Fibroblast of lung (primary cell): ENCODE results near the gene ANKS1A. TPM values are rescaled to one million over a fixed set of nuclear protein-coding genes. Genes with fewer than 3 reads are reported as not detected.
A peak's percentile ranks its signal among the peaks of the same experiment; 100 is the strongest.

Experiments
- DNase-seq, 2 donors: peaks; one replicate each; pipeline versions ENCODE4 v3.0.0 to v3.0.0-alpha.2; 2010; ENCODE audit warnings: low read depth in 2 of 2
- H2AFZ ChIP-seq: 2 replicates; pipeline ENCODE4 v1.5.1; 2012; ENCODE audit warnings: low read length, control low read depth, inconsistent platforms
- H3K27ac ChIP-seq: 2 replicates; pipeline ENCODE4 v1.5.1; 2011; ENCODE audit warnings: low read length, control low read depth; ENCODE audit not compliant: insufficient read depth
- H3K27me3 ChIP-seq: 2 replicates; pipeline ENCODE4 v1.5.1; 2011; ENCODE audit warnings: mild to moderate bottlenecking, low read length; ENCODE audit not compliant: control insufficient read depth, insufficient read depth
- H3K36me3 ChIP-seq: 2 replicates; pipeline ENCODE4 v1.5.1; 2011; ENCODE audit warnings: low read length; ENCODE audit not compliant: control insufficient read depth, insufficient read depth
- H3K4me1 ChIP-seq: 2 replicates; pipeline ENCODE4 v1.5.1; 2011; ENCODE audit warnings: low read length; ENCODE audit not compliant: control insufficient read depth, insufficient read depth; ENCODE audit errors: extremely low read depth
- H3K4me2 ChIP-seq: 2 replicates; pipeline ENCODE4 v1.5.1; 2011; ENCODE audit warnings: low read length, control low read depth; ENCODE audit not compliant: insufficient read depth; ENCODE audit errors: extremely low read depth
- H3K4me3 ChIP-seq, 4 experiments: fragments of 200-600 bp in 1 of 4; sonication (generic) in 1 of 4; replicated peaks in 1 of 4; 2 replicates each; pipeline ENCODE4 v1.5.1; 2011 to 2016; ENCODE audit warnings: low read length in 4 of 4, low read depth in 3 of 4, mild to moderate bottlenecking in 3 of 4, control low read depth in 2 of 4, inconsistent platforms in 1 of 4, mixed read lengths in 1 of 4; ENCODE audit not compliant: insufficient read depth in 1 of 4; ENCODE audit errors: control extremely low read depth in 1 of 4
- H3K79me2 ChIP-seq: 2 replicates; pipeline ENCODE4 v1.5.1; 2012; ENCODE audit warnings: mild to moderate bottlenecking, low read length, inconsistent platforms; ENCODE audit not compliant: control insufficient read depth, insufficient read depth
- H3K9ac ChIP-seq: 2 replicates; pipeline ENCODE4 v1.5.1; 2011; ENCODE audit warnings: mild to moderate bottlenecking, low read length, control low read depth; ENCODE audit not compliant: insufficient read depth
- H3K9me3 ChIP-seq: 2 replicates; pipeline ENCODE4 v1.5.1; 2012; ENCODE audit warnings: low read depth, low read length; ENCODE audit not compliant: control insufficient read depth, insufficient read depth
- H4K20me1 ChIP-seq: 2 replicates; pipeline ENCODE4 v1.5.1; 2011; ENCODE audit warnings: low read length; ENCODE audit not compliant: control insufficient read depth, insufficient read depth; ENCODE audit errors: extremely low read depth
- CTCF ChIP-seq, 2 donors: IDR thresholded peaks in 1 of 2; conservative IDR thresholded peaks in 1 of 2; 1 replicate in 1 of 2; 2 replicates in 1 of 2; pipeline ENCODE4 v1.5.1; 2011 to 2012; ENCODE audit warnings: low read length in 2 of 2, control low read depth in 1 of 2, inconsistent platforms in 1 of 2, low read depth in 1 of 2, mild to moderate bottlenecking in 1 of 2
- EZH2 ChIP-seq: IDR thresholded peaks from 2 replicates; pipeline ENCODE4 v1.5.1; 2012; ENCODE audit warnings: low read length, control low read depth, mild to moderate bottlenecking; ENCODE audit errors: missing control alignments
- polyA plus RNA-seq, 2 donors: library from polyadenylated mRNA; depleted of rRNA in 1 of 2; stranded (reverse) in 1 of 2; unstranded in 1 of 2; fragments of >200 nt; gene quantifications; 2 replicates each; pipeline ENCODE4 v1.2.1, GENCODE V29; 2011 to 2012; ENCODE audit warnings: missing spikeins in 1 of 2
- total RNA-seq: library from RNA; depleted of rRNA; stranded (reverse); fragments of >200 nt; gene quantifications from 2 replicates; pipeline ENCODE4 v1.2.1, GENCODE V29; 2014

Gene ANKS1A
- total and polyA plus RNA-seq, 2 donors (not counting 1 experiment from before 2014, with no cell fraction given) = 3.6 to 7.8 TPM

- TF ChIP-seq EZH2 = no peak
- no peak for TF ChIP-seq CTCF (conservative IDR thresholded peaks at IDR 0.05 in 1 of 2, IDR thresholded peaks at IDR 0.05 in 1 of 2; ENCODE audit: low read depth in 1 of 2, low read length in 2 of 2)
- Histone ChIP-seq H4K20me1 (no peaks in the 10 kb centered on the region), H2AFZ (no peak overlapping the region), H3K79me2 (no peaks in the 10 kb centered on the region), H3K9ac (no peak overlapping the region), H3K4me3 (no peak overlapping the region), H3K4me2 (peak overlapping the region; percentile 32), H3K4me1 (peaks cover 32% of the 10 kb centered on the region), H3K36me3 (peaks cover 6% of the 10 kb centered on the region), H3K27me3 (no peaks in the 10 kb centered on the region), H3K27ac (no peak overlapping the region), H3K9me3 (no peaks in the 10 kb centered on the region)
- no peak for DNase-seq
These were observed 200.3 kb downstream of the ANKS1A start for GRCh38 chr6:35089216-35089934.

GRCh38 chr6:35089935-35090505 is 201.0 kb downstream of the ANKS1A start:
- no peak overlapping the region for H3K9ac ChIP-seq
- no peaks in the 10 kb centered on the region for H3K27me3 ChIP-seq
- H4K20me1 ChIP-seq = no peaks in the 10 kb centered on the region
- TF ChIP-seq EZH2 (no peak), CTCF (conservative IDR thresholded peaks at IDR 0.05 in 1 of 2, IDR thresholded peaks at IDR 0.05 in 1 of 2; ENCODE audit: low read depth in 1 of 2, low read length in 2 of 2) (no peak)
- H3K79me2 ChIP-seq = no peaks in the 10 kb centered on the region
- peaks cover 32% of the 10 kb centered on the region for H3K4me1 ChIP-seq
- peak overlapping the region; percentile 32 for H3K4me2 ChIP-seq
- H3K27ac ChIP-seq = no peak overlapping the region
- no peak overlapping the region for H3K4me3 ChIP-seq
- H3K36me3 ChIP-seq = peaks cover 6% of the 10 kb centered on the region
- no peaks in the 10 kb centered on the region for H3K9me3 ChIP-seq
- H2AFZ ChIP-seq = no peak overlapping the region
- peak; percentile 63 to 94 for DNase-seq

- Histone ChIP-seq H3K9me3 (no peaks in the 10 kb centered on the region), H4K20me1 (no peaks in the 10 kb centered on the region), H3K36me3 (peaks cover 4% of the 10 kb centered on the region), H3K9ac (no peak overlapping the region), H3K4me3 (no peak overlapping the region), H3K79me2 (no peaks in the 10 kb centered on the region), H2AFZ (no peak overlapping the region), H3K27me3 (no peaks in the 10 kb centered on the region), H3K27ac (no peak overlapping the region), H3K4me1 (peaks cover 32% of the 10 kb centered on the region), H3K4me2 (no peak overlapping the region)
- DNase-seq = no peak
- TF ChIP-seq EZH2 = no peak
- no peak for TF ChIP-seq CTCF (conservative IDR thresholded peaks at IDR 0.05 in 1 of 2, IDR thresholded peaks at IDR 0.05 in 1 of 2; ENCODE audit: low read depth in 1 of 2, low read length in 2 of 2)
These were observed 201.7 kb downstream of the ANKS1A start for GRCh38 chr6:35090734-35091133.
